ENCODE data around the gene TSKS.

The TSKS gene

GRCh38 chr19:49763230-49763629 lies at the start of gene TSKS:
TSS of gene TSKS (minus strand) at chr19:49763306. CDS start at chr19:49763247, 59 bp downstream.
- H3K27me3 Mint-ChIP-seq (ENCODE audit: low read depth): no peaks in the 10 kb centered on the region
- H3K36me3 Mint-ChIP-seq (ENCODE audit: low read depth): peaks cover under 1% of the 10 kb centered on the region
- no peak within 1 kb of the TSS for H3K4me3 Mint-ChIP-seq
- H3K9me3 Mint-ChIP-seq: peaks cover under 1% of the 10 kb centered on the region
- peak within 1 kb of the TSS; percentile 54 to 98 (median 93) for H3K27ac Mint-ChIP-seq
- peaks cover 44% of the 10 kb centered on the region for H3K4me1 Mint-ChIP-seq
- no peak for TF ChIP-seq CTCF (IDR thresholded peaks at IDR 0.05; ENCODE audit: unreplicated experiment in 3 of 3)

GRCh38 chr19:49812452-49812996 lies 49.4 kb upstream of the TSKS start:
- H3K9me3 Mint-ChIP-seq: no peaks in the 10 kb centered on the region
- no peak for TF ChIP-seq CTCF (IDR thresholded peaks at IDR 0.05; ENCODE audit: unreplicated experiment in 3 of 3)
- H3K27ac Mint-ChIP-seq: peak overlapping the region; percentile 98 to 99 (median 99)
- peaks cover 5% of the 10 kb centered on the region for H3K27me3 Mint-ChIP-seq (ENCODE audit: low read depth)
- H3K36me3 Mint-ChIP-seq (ENCODE audit: low read depth): no peaks in the 10 kb centered on the region
- peak overlapping the region; percentile 91 to 97 (median 93) for H3K4me3 Mint-ChIP-seq
- H3K4me1 Mint-ChIP-seq: peaks cover 40% of the 10 kb centered on the region

- Mint-ChIP-seq H3K4me3 (peak overlapping the region; percentile 57 to 97 (median 93)), H3K27me3 (ENCODE audit: low read depth) (peaks cover 5% of the 10 kb centered on the region), H3K27ac (no peak overlapping the region), H3K9me3 (no peaks in the 10 kb centered on the region), H3K4me1 (peaks cover 36% of the 10 kb centered on the region), H3K36me3 (ENCODE audit: low read depth) (peaks cover 3% of the 10 kb centered on the region)
- no peak for TF ChIP-seq CTCF (IDR thresholded peaks at IDR 0.05; ENCODE audit: unreplicated experiment in 3 of 3)
Observed at GRCh38 chr19:49811328-49811727, 48.2 kb upstream of the TSKS start.

- Mint-ChIP-seq H3K4me3 (peak overlapping the region; percentile 73 to 93 (median 89)), H3K27ac (peak overlapping the region; percentile 75 to 88 (median 77)), H3K36me3 (ENCODE audit: low read depth) (peaks cover 6% of the 10 kb centered on the region), H3K9me3 (no peaks in the 10 kb centered on the region), H3K4me1 (peaks cover 39% of the 10 kb centered on the region), H3K27me3 (ENCODE audit: low read depth) (peaks cover 5% of the 10 kb centered on the region)
- TF ChIP-seq CTCF (IDR thresholded peaks at IDR 0.05; ENCODE audit: unreplicated experiment in 3 of 3): no peak
Observed at GRCh38 chr19:49809941-49810389, 46.9 kb upstream of the TSKS start.

GRCh38 chr19:49809160-49809940 lies 46.2 kb upstream of the TSKS start:
- peaks cover 6% of the 10 kb centered on the region for H3K36me3 Mint-ChIP-seq (ENCODE audit: low read depth)
- H3K27me3 Mint-ChIP-seq (ENCODE audit: low read depth): peaks cover 5% of the 10 kb centered on the region
- no peak for TF ChIP-seq CTCF (IDR thresholded peaks at IDR 0.05; ENCODE audit: unreplicated experiment in 3 of 3)
- peaks cover 35% of the 10 kb centered on the region for H3K4me1 Mint-ChIP-seq
- H3K9me3 Mint-ChIP-seq: no peaks in the 10 kb centered on the region
- H3K27ac Mint-ChIP-seq: peak overlapping the region; percentile 75 to 89 (median 77)
- peak overlapping the region; percentile 89 to 93 (median 89) for H3K4me3 Mint-ChIP-seq

Measured in nephron (organoid).